ENCODE measurements around the gene KRT39.

Gene KRT39

DNA sequence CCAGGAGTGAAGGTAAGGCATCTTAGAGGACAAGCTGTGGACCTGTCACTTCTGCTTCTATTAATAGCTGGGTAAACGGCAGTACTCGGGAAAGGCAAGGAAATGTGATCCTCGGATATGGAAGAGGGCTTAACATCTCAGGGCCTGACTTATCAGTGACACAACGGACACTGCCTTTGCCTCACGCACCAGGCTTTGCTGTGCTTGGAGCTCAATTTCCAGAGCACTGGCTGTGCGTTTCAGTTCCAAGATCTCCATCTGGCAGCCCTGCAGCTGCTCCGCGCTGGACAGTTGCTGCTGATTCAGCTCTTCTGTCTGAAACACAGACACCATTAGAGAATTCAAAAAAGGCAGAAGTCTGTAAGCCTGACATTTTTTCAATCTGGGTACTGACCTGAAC lies 13.8 kb upstream of the KRT39 start:
- DNase-seq (ENCODE audit: low read depth, low spot score) = no peak

DNA sequence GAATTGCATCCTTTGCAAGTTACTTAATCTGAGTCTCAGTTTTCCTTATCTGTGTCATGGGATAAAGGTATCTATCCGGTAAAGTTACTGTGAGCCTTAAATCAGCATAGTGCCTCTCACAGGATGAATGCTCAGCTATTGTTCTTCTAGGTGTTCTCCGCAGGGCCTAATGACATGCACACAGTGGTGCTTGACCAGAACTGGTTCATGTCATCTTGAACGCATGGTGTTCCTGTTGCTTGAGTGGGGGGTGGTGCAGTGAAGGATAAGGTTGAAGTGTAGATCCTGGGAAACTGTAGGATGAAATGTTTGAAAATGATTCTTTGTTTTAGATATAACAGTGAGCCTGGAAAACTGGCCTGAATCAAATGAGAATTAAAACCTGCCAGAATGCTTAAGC lies 13.4 kb upstream of the KRT39 start:
- no peak for DNase-seq (ENCODE audit: low read depth, low spot score)

DNA sequence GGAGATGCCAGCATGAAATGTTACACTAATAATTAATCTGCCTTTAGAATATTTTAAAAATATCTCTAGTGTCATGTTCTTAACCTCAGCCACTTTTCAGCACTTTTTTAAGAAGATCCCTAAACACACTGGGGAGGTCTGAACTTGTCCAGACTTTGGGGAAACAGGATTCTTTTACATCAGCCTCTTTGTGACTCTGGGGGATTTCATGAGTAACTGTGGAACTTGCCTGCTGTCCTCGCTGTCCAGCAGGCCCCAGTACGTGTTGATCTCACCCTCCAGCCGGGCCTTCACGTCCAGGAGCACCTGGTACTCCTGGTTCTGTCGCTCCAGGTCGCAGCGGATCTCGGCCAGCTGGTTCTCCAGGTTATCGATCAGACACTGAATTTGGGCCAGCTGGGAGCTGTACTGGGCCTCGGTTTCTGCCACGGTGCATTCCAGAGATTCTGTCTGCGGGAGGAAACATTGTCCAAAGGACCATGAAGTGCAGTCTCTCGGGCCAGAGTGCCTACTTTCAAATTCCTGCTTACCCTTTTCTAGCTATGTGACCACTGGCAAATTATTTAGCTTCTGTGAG lies 11.9 kb upstream of the KRT39 start:
- DNase-seq (ENCODE audit: low read depth, low spot score) = no peak

DNA sequence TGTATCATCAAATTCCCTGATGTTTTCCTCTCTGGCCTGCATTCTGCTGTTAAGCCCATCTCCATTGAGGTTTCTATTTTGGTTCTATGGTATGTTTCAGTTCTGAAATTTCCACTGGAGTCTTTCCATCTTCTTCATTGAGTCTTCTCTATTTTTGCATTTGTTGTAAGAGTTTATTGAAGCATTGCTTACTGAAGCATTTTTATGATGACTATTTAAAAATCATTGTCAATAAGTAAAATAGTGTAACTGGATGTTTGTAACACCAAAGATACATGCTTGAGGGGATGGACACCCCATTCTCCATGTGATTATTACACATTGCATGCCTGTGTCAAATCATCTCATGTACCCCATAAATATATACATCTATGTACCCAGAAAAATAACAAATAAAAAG lies 8.8 kb upstream of the KRT39 start:
- no peak for DNase-seq (ENCODE audit: low read depth, low spot score)

DNA sequence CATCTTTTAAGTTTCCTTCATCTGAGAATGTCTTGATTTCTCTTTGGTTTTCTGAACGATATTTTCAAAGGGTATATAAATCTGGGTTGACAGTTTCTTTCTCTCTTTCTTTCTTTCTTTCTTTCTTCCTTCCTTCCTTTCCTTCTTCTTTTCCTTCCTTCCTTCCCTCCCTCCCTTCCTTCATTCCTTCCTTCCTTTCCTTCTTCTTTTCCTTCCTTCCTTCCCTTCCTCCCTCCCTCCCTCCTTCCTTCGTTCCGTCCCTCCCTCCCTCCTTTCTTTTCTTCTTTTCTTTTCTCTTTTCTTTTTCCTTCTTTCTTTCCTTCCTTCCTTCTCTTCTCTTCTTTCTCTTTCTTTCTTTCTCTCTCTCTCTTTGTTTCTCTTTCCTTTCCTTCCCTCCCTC lies 7.6 kb upstream of the KRT39 start:
- DNase-seq (ENCODE audit: low read depth, low spot score) = no peak

DNA sequence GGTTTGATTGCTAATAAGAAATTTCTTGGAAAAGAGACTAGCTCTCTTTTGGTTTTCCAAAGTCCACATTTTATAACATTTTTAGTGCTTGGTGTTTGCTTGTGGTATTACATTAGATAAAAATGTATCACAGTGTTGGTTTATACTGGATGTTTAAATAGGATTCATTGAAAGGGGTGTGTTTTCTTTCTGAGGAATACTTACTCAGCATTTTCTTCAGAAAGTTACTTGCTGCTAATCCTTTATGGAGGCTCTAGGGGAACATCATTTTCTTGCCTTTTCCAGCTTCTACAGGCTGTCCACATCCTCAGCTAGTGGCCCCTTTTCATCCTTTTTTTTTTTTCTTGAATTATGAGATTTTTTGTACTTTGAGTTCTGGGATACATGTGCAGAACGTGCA lies 834 bp upstream of the KRT39 start:
- no peak for DNase-seq (ENCODE audit: low read depth, low spot score)

DNA sequence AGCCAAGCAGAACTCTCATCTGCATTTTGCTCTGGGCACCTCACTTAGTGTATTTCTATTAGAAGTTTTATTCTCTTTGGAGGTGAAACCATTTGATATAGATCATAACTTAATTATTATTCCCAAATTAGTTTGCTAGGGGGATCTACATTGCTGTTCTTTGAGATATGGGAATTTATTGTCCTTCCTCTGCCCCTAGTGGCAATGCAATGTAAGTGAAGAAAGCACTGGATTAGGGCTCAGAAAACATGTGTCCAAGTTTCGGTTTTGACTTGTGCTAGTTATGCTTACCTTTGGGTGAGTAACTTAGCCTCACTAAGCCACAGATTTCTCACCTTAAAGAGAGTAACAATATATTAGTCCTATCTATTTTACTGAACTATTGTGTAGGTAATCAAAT lies 2.9 kb downstream of the KRT39 start:
- no peak for DNase-seq (ENCODE audit: low read depth, low spot score)

DNA sequence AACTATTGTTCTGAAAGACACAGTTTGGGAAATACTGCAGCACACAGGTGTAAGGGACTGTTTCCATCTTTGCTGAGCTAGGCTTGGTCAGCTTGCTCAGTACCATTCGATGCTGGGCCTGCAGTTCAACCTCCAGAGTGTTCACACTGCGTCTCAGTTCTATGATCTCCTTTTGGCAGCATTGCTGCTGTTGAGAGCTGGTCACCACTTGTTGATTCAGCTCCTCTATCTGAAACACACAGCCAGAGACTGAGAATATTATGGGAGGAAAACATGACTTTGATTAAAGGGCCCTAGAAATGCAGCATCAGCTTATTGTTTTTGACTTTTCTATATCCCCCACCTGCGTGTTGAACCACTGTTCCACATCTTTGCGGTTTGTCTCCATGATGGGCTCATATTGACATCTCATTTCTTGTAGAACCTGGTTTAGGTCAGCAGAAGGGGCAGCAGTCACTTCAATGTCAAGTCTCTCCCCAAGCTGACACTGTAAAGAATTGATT lies 4.6 kb downstream of the KRT39 start:
- no peak for DNase-seq (ENCODE audit: low read depth, low spot score)

DNA sequence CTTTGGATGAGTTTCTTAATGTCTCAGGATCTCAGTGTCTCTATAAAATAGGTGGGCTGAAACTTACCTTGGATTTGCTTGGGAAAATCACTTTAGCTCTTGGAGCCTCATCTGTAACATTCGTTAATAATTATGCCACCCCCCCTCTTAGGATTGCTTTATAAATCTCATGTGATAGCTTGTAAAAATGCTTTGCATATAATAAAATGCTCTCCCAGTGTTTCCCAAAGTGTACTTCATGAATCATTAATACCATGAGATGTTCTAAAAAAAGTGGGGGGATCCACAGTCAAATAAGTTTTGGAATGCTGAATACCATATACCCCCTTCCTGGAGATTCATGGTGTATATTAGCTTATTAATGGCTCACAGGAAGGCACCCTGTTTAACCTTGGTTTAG lies 5.2 kb downstream of the KRT39 start:
- no peak for DNase-seq (ENCODE audit: low read depth, low spot score)

DNA sequence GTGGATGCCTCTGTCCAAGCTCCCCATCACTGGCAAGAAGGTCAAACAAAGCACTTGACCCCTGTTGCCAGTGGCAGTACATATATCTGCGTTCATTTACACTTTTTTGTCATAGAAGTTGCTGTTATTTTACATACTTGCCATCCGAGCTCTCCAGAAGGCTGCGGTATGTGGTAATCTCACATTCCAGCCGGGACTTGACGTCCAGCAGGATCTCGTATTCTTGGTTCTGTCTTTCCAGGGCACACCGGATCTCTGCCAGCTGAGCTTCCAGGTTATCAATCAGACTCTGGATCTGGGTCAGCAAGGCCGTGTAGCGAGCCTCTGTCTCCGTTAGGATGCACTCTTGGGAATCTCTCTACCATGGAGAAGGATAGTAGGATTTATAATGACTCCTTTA lies 6.6 kb downstream of the KRT39 start:
- no peak for DNase-seq (ENCODE audit: low read depth, low spot score)

DNA sequence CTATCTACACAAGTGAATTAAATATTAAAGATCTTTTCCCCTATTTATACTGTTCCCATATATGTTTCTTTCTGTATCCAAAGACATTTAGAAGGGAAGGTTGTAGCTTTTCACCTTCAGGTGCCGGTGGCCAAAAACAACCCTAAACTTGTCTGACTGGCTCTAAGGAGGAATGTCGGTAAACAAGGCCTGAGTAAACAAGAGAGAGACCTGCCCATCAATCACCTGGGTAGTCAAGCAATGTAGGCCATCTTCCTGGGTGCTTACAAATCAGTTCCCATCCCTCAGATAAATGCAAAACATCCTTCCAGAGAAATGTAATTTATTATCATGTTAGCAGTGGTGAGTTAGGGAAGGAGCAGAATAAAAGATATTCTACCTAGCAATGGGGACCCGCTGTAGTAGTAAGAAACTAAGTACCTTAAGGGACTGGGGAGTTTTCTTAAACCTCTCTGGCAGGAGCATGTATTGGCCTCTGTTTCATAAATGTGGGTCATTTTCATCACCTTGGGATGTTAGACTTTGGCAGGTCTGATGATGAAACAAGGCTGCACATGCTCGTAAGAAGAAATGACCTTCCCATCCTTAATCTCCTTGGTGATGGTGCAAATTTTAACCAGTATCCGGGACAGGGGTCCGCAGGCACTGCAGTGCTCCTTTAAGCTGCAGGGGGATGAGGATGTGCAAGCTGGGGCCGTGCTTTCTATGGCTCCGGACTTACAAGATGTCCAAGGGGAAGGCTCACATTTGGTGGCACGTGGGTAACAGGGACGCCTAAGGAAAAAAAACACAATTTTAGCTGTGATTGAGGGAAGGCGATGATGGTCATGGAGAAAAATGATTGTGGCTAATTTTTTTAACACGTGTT lies 8.4 kb downstream of the KRT39 start:
- DNase-seq (ENCODE audit: low read depth, low spot score) = no peak

DNA sequence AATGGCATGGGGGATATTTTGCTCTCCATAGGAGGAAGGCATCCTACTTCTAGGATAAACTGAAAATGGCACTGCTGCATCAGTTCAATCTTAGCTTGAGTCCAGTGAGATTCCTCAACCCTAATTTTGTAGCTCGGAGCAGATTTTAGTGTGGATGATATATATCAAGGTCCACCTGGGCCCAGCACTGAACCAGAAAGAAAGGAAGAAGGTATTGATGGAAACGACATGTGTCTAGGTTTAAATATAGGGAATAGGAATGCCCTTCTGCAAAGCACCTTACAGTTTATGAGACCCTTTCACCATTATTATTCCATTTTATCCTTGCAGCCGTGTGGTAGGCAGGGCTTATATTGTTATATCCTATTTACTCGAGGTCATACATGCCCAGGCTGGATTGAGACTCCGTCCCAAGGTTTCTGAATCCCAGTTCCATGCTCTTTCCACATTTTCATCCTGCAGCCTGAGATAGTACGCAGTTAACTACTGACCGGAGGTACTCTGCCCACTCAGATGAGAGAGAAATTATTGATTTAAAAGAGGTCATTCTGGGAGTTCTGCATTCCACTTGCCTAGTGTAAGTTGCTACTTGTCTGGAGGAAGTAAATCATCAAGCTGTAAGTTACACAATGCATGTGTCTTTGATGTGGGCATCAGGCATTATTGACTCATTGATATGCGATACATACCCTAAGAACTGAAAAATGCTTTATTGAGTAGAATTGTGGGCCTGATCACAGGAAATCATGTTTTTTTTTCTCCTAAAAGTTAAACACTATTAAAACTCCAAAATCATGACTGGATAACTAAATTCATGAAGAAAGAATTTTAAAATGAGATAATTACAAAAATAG lies 10.1 kb downstream of the KRT39 start:
- no peak for DNase-seq (ENCODE audit: low read depth, low spot score)

DNA sequence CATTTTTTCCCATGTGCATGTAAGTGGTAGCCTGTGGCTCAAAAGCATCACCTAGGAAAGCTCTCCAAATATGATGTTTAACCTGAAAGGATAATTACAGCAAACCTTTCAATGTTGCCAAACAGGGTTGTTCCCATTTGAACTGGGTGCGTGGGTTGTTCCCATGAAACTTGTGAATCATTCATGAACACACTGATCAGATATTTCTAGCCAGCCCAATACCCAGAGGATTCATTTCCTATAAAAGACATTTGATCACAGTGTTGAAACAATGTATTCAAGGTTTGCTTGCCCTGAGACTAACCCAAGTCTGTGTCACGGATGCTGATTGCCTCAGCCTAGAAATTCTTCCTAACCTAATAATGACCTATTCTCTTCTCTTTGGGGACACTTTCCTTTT lies 12.9 kb downstream of the KRT39 start:
- no peak for DNase-seq (ENCODE audit: low read depth, low spot score)

DNA sequence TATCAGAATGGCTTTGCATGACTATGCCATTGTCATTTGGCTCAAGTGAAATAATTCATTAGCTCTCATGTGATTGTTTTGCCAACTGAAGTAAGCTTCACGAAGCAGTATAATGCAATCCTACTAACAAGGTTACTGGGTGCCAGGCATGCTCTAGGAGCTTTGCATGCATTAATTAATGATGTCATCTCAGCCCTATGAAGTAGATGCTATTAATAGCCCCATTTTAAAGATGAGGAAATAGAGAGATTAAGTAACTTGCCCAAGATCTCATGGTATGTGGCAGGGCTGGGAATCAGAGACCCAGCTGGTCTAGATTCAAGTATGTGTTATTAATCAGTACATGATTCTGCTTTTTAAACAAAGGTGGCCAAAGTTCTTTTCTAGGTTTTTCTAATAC lies 14.1 kb downstream of the KRT39 start:
- DNase-seq (ENCODE audit: low read depth, low spot score) = no peak

DNA sequence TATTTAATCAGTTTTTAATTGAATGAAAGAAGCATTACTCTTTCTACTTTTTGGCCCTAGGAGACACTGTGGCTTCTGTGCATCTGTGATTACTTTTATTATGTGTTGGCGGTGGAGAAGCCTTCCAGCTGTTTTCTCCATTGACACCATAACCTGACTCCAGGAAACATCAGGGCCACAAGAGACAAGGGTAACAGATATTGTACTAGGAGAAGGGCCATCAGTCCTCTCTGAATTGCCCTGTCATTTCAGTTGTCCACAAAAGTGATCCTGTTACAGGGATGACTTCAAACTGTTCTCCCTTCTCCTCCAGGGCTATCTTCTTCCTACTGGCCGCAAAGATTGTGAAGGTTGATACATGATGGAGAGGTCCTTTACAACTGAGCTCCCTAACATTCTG lies 14.6 kb downstream of the KRT39 start:
- no peak for DNase-seq (ENCODE audit: low read depth, low spot score)

DNA sequence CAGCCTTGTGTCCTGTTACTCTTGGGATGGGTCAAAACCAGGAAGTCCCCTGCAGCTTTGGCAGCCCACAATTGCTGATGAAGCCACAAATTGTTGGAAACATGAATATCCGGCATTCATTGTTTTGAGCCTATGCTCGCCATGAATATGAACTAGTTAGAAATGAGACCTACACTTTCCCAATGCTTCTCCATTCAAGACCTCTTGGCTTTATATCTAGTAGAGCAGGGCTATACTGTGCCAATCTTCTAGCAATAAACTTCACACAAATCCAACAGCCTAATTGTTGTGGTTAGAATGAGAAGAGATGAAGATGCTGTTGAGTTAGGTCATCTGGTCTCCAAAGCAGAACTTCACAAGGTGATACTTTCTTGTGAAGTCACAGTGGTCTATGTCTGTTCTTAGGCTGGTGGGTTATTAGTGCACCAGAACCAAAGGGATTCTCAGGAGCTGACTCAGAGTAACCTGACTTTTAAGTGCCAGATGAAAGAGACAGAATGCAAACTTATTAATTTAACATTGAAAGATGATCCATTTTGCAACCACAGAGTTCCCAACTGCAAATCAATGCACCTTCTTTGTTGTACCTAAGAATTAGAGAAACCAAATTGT lies 15.6 kb downstream of the KRT39 start:
- no peak for DNase-seq (ENCODE audit: low read depth, low spot score)

DNA sequence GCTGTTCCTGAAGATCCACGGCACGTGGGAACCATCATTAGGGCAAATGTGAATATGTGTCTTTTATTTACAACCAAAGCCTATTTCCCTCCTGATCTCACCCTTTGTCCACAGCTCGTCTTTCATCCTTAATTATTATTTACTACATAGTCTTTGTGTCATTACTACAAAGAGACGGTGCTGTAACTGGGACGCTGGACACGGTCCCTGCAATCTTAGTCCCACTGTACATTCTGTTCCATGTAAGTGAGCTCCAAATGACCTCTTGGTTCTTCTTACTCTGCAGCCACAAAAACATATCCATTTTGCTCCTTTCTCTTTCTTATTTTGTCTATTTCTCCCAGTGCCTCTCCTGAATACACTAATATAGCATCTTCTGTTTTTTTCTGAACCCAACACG lies 16.6 kb downstream of the KRT39 start:
- no peak for DNase-seq (ENCODE audit: low read depth, low spot score)

DNA sequence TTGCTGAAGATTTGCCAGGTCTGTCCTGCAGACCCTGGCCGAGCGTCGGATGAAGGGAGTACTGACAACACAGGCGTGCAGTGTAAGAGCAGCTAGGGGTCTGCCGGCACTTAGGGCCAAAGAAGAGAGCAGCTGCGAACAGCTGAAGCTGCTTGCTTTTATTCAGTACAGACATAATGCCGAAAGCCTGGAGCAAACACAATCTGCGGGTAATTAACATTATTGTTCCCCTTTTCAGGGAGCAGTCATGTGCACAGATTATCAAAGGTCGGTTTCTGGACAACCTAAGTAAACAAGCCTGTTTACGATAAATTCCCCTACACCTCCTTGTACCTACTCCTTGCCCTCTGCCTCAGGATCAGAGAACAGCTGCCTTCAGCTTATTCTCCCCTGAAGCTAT lies 17.3 kb downstream of the KRT39 start:
- no peak for DNase-seq (ENCODE audit: low read depth, low spot score)

DNA sequence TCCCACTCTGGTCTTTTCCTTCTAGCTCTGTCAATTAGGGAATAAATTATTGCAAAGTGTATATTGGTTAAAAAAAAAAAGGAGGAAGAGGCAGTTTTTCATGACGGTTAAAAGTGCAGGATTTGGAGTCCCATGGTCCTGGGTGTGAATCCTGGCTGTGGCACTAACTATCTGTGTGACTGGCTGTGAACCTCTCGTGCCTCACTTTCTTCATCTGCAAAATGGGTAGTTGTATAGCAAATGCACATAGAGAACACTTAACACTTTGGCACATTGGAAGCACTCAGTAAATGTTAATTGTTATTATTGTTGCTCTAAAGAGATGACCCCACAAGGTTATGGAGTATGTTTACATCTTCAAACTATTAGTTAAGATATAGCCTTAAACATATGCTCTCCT lies 18.8 kb downstream of the KRT39 start:
- no peak for DNase-seq (ENCODE audit: low read depth, low spot score)

DNA sequence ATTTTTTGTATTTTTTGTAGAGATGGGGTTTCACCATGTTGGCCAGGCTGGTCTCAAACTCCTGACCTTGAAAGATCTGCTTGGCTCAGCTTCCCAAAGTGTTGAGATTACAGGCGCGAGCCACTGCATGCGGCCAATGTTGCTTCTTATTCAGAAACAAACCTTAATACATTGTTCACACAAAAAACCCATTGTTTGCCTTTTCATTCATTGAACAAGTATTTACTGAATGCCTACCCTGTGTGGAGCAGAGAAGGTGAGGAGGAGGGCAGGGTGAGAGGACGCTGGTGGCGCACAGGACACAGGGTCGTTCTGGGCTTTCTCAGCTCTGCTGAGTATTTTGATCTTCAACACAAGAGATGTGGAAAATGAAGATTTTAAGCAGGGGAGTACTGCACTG lies 21.3 kb downstream of the KRT39 start:
- no peak for DNase-seq (ENCODE audit: low read depth, low spot score)

DNA sequence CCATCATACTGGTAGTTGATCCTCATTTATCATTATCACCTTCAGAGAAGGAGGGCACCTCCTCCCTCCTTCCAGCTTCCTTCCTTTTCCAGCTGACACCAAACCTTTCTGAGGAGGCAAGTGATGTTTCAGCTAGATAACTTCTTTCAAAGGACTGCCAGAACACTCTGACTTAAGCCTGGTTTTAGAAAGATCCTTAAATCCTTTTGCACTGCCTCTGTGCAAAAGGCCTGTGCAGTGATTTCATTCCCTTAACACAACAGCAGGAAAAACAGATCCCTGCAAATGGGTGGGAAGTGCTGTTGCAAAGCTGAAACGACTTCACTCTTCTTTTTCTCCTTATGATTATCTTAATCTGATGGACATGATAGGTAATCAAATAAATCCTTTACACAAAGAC lies 22.2 kb downstream of the KRT39 start:
- no peak for DNase-seq (ENCODE audit: low read depth, low spot score)

DNA sequence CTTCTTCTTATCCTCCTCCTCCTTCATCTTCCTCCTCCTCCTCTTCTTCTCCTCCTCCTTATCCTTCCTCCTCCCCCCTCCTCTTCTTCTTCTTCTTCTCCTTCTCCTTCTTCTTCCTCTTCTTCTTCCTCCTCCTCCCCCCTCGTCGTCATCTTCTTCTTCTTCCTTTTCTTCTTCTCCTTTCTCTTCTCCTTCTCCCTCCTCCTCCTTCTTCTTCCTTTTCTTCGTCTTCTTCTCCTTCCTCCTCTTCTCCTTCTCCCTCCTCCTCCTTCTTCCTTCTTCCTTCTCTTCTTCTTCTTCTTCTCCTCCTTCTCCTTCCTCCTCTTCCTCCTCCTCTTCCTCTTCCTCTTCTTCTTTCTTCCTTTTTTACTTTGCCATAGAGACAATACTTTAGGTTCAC lies 24.2 kb downstream of the KRT39 start:
- DNase-seq (ENCODE audit: low read depth, low spot score) = no peak
